Body of pancreas (tissue), 4 donors: ENCODE data around the gene MPC1L.
A peak's percentile ranks its signal among the peaks of the same experiment; 100 is the strongest.

Experiments used
- POLR2A ChIP-seq, 3 donors: fragments of 450-650 bp; IDR thresholded peaks; one replicate each; pipeline ENCODE4 v1.6.1; 2016; ENCODE audit warnings: antibody characterized with exemption in 3 of 3, mild to moderate bottlenecking in 2 of 3
- TF ChIP-seq, protein P1 (sequence below), 7 experiments: fragments of 450-650 bp in 4 of 7; fragments of 200-600 bp in 3 of 7; sonication (generic) in 3 of 7; IDR thresholded peaks; one replicate each; pipeline ENCODE4 v1.5.1; 2016 to 2019; ENCODE audit warnings: antibody characterized with exemption in 7 of 7

DNA sequence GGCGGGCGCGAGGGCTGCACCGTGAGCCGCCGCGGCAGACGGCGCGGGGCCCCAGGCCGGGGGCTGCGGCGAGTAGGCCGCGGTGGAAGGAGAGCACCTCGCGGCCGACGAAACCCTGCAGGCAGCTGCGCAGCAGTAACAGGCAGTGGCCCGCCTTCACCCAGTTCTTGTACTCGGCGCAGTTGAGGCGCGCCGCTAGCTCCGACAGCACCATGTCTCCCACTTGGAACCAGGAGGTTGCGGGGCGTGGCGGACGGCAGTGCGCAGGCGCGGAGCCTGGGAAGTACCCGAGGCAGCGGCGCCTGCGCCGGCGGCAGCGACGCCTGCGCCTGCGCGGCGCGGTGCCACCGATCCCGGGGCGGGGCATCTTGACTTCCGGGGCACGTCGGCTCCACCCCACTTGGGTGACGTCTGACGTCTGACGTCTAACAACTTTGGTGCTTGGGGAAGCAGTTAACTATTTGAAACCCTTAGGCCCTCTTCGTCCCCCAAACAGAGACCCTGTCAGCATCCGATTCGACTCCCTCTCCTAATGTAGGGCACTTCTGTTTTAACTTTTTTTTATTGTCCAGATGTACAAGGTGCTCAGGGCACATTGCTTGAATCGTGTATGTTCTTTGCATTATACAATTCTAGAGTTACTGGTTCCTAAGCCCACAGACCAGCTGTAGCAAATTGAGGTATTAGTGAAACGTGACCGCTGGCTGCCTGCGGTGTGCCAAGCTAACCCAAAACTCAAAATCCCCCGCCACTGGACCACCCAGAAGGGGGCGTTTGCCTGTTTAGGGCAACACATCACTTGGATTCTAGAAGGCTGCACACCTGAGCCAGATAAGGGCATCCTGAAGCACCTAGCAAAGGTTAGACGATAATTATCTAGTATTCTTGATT is 24.3 kb downstream of the MPC1L start, which contains the start of gene CXorf38:
- TF ChIP-seq, protein P1, sequence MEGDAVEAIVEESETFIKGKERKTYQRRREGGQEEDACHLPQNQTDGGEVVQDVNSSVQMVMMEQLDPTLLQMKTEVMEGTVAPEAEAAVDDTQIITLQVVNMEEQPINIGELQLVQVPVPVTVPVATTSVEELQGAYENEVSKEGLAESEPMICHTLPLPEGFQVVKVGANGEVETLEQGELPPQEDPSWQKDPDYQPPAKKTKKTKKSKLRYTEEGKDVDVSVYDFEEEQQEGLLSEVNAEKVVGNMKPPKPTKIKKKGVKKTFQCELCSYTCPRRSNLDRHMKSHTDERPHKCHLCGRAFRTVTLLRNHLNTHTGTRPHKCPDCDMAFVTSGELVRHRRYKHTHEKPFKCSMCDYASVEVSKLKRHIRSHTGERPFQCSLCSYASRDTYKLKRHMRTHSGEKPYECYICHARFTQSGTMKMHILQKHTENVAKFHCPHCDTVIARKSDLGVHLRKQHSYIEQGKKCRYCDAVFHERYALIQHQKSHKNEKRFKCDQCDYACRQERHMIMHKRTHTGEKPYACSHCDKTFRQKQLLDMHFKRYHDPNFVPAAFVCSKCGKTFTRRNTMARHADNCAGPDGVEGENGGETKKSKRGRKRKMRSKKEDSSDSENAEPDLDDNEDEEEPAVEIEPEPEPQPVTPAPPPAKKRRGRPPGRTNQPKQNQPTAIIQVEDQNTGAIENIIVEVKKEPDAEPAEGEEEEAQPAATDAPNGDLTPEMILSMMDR (IDR thresholded peaks at IDR 0.05): no peak
- TF ChIP-seq POLR2A (IDR thresholded peaks at IDR 0.05): peak in 2 of 3 donors; percentile 49 to 59
